GM21515 (cell line): Measurements from ENCODE around the gene YIPF7.

Source experiments
- ATAC-seq: cut with Tn5 transposase; IDR thresholded peaks from one replicate; pipeline ENCODE4 v1.9.1; 2021; ENCODE audit not compliant: unreplicated experiment

Gene YIPF7

GRCh38 chr4:44629280-44629866 is 22.1 kb downstream of the YIPF7 start:
- ATAC-seq: peak; percentile 98

GRCh38 chr4:44623676-44624075 is 27.7 kb downstream of the YIPF7 start:
- no peak for ATAC-seq

GRCh38 chr4:44616621-44617020 is 34.8 kb downstream of the YIPF7 start:
- ATAC-seq: no peak

GRCh38 chr4:44583393-44583792 is 68.0 kb downstream of the YIPF7 start:
- ATAC-seq: no peak

GRCh38 chr4:44580231-44580630 is 71.2 kb downstream of the YIPF7 start:
- ATAC-seq: no peak

GRCh38 chr4:44578954-44579353 is 72.5 kb downstream of the YIPF7 start:
- no peak for ATAC-seq
